ENCODE results near the gene HAUS3.
A peak's percentile ranks its signal among the peaks of the same experiment; 100 is the strongest.

- TF ChIP-seq CTCF (CRISPR knock-in tag; IDR thresholded peaks at IDR 0.05) (no peak), SETDB1 (CRISPR knock-in tag; IDR thresholded peaks at IDR 0.05; ENCODE audit: borderline replicate concordance) (no peak), ASH2L (IDR thresholded peaks at IDR 0.05; ENCODE audit: insufficient read length, low read depth, low read length) (peak; percentile 28)
Observed at GRCh38 chr4:2262145-2262943, 20.4 kb upstream of the HAUS3 start.

Measured in HepG2 (cell line).